Measurements from ENCODE around the gene KLHL15.

DNA sequence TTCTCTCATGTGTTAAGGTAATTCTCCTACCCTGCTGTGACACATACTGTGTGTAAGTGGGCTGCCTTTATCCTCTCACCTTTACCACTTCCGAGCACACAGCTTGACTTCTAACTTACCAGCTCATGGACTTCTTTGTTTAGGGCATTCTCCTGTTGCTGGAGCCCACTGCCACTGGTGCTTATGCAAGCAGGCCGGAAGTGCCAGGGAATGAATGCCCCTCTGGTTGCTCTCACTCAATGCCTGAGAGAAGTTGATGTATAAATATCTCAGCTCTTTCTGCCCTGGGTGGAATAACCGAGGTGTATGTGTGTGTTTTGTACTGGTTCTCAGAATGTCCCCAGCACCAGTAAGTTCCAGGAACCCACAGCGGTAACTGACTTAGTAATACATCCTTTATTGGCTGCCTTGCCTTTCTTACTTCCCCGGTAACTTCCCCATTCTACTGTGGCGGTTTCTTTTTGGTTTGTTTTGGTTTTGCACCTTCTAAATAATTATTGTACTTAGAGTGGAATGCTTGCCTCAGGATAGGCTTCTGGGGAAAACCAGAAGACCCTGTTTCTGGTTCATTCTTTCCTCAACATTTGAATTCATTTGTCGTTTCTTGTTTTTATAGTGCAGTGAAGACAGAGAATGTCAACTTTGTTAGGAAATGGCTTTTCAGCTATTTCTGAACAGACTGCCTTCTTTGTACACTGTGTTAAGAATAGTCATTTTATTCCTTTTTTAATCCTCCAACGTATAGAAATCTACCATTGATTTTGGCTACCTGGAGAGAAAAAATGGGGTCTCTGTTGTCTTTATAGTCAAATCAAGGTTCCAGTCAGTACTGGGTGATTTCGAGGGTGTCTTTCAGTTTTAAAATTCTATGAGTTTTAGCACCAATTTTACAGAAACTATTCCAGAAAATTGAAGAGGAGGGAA, 73.7 kb downstream of the KLHL15 start:
- no peak for TF ChIP-seq POLR2AphosphoS5 (IDR thresholded peaks at IDR 0.05; ENCODE audit: low read depth, low read length)
- no peak for TF ChIP-seq REST (IDR thresholded peaks at IDR 0.05; ENCODE audit: insufficient read depth in 1 of 2, low read depth in 2 of 2, low read length in 2 of 2)
- no peak for TF ChIP-seq SIN3A (IDR thresholded peaks at IDR 0.05; ENCODE audit: borderline replicate concordance, insufficient read depth, low read length)
- TF ChIP-seq TAF1 (IDR thresholded peaks at IDR 0.05; ENCODE audit: borderline replicate concordance, insufficient read depth, low read length), result no peak
- no peak for TF ChIP-seq FOXP2 (optimal IDR thresholded peaks at IDR 0.05; ENCODE audit: borderline replicate concordance, extremely low read depth, extremely low read length, insufficient read depth)

Data from PFSK-1 (cell line).